OCI-LY1 (cell line): ENCODE measurements around the gene ADAT2.
"Not testable (repeated sequence)": the region's sequence is repeated elsewhere in the genome, so short reads cannot be mapped to it uniquely, and the experiment has no call there.

Experiments
- H2AFZ ChIP-seq: fragments of 200-600 bp; sonication (generic), shearing (Covaris generic); 2 replicates; pipeline ENCODE4 v1.6.0; 2014; ENCODE audit warnings: antibody characterized with exemption, mild to moderate bottlenecking, low read length
- H3F3A ChIP-seq: fragments of 200-600 bp; sonication (generic), shearing (Covaris generic); 2 replicates; pipeline ENCODE4 v1.6.0; 2014; ENCODE audit warnings: mild to moderate bottlenecking, antibody characterized with exemption, low read length, moderate library complexity; ENCODE audit not compliant: insufficient read depth
- H3K27ac ChIP-seq: fragments of 200-600 bp; sonication (generic); 2 replicates; pipeline ENCODE4 v1.5.1; 2014; ENCODE audit warnings: low read length, mixed run types, mild to moderate bottlenecking, low read depth; ENCODE audit not compliant: poor library complexity, severe bottlenecking
- H3K27me3 ChIP-seq: fragments of 200-600 bp; sonication (generic); 2 replicates; pipeline ENCODE4 v1.6.0; 2014; ENCODE audit warnings: antibody characterized with exemption, mild to moderate bottlenecking, low read length, moderate library complexity; ENCODE audit not compliant: insufficient read depth
- H3K36me3 ChIP-seq: fragments of 200-600 bp; sonication (generic); 2 replicates; pipeline ENCODE4 v1.6.1; 2014; ENCODE audit warnings: mild to moderate bottlenecking, antibody characterized with exemption, low read length, moderate library complexity, mixed read lengths; ENCODE audit not compliant: insufficient read depth
- H3K4me1 ChIP-seq: fragments of 200-600 bp; sonication (generic); 2 replicates; pipeline ENCODE4 v1.5.1; 2014; ENCODE audit warnings: mild to moderate bottlenecking, low read length, moderate library complexity; ENCODE audit not compliant: insufficient read depth, severe bottlenecking
- H3K4me2 ChIP-seq: fragments of 200-600 bp; sonication (generic), shearing (Covaris generic); 2 replicates; pipeline ENCODE4 v1.6.1; 2014; ENCODE audit warnings: low read length
- H3K4me3 ChIP-seq: fragments of 200-600 bp; sonication (generic); 2 replicates; pipeline ENCODE4 v1.5.1; 2014; ENCODE audit warnings: low read length, low read depth, mild to moderate bottlenecking, mixed read lengths; ENCODE audit not compliant: poor library complexity, severe bottlenecking
- H3K79me2 ChIP-seq: fragments of 200-600 bp; shearing (Covaris generic); 2 replicates; pipeline ENCODE4 v1.6.1; 2016; ENCODE audit warnings: mixed run types, low read length, mixed read lengths; ENCODE audit not compliant: insufficient read depth
- H3K9ac ChIP-seq: fragments of 200-600 bp; sonication (generic), shearing (Covaris generic); 2 replicates; pipeline ENCODE4 v1.6.1; 2014; ENCODE audit warnings: mild to moderate bottlenecking, low read length, mixed read lengths
- H3K9me2 ChIP-seq: fragments of 200-600 bp; sonication (generic), shearing (Covaris generic); 2 replicates; pipeline ENCODE4 v1.6.1; 2014; ENCODE audit warnings: low read depth, mild to moderate bottlenecking, low read length, mixed read lengths
- H3K9me3 ChIP-seq: fragments of 200-600 bp; shearing (Covaris generic); 2 replicates; pipeline ENCODE4 v1.6.1; 2014; ENCODE audit warnings: low read length, mixed read lengths
- H4K20me1 ChIP-seq: fragments of 200-600 bp; sonication (generic), shearing (Covaris generic); 2 replicates; pipeline ENCODE4 v1.6.0; 2016; ENCODE audit warnings: mild to moderate bottlenecking, low read length; ENCODE audit not compliant: insufficient read depth
- CTCF ChIP-seq: fragments of 200-600 bp; sonication (generic), shearing (Covaris generic); IDR thresholded peaks from 2 replicates; pipeline ENCODE4 v1.5.1; 2017; ENCODE audit warnings: mild to moderate bottlenecking, antibody characterized with exemption, low read length, moderate library complexity, mixed read lengths
- EZH2 ChIP-seq: fragments of 200-600 bp; sonication (generic), shearing (Covaris generic); IDR thresholded peaks from 2 replicates; pipeline ENCODE4 v1.8.0; 2017; ENCODE audit warnings: borderline replicate concordance, mixed run types, mild to moderate bottlenecking, antibody characterized with exemption, low read length, moderate library complexity, mixed read lengths

The ADAT2 gene

GRCh38 chr6:143449714-143450452, 612 bp downstream of the ADAT2 start:
- H3K4me3 ChIP-seq, result peak overlapping the region; percentile 80
- peaks cover 45% of the 10 kb centered on the region for H3K79me2 ChIP-seq
- H3K4me2 ChIP-seq, result peak overlapping the region; percentile 78
- H3K27ac ChIP-seq, result peak overlapping the region; percentile 83
- no peaks in the 10 kb centered on the region for H3K9me2 ChIP-seq
- peak overlapping the region; percentile 96 for H3K9ac ChIP-seq
- peaks cover 4% of the 10 kb centered on the region; the same call in 1 of the 2 replicates for H3K36me3 ChIP-seq
- H3F3A ChIP-seq, result no peaks in the 10 kb centered on the region
- H2AFZ ChIP-seq, result peak overlapping the region; percentile 68
- H3K27me3 ChIP-seq, result no peaks in the 10 kb centered on the region
- H3K4me1 ChIP-seq, result peaks cover 31% of the 10 kb centered on the region
- no peaks in the 10 kb centered on the region for H4K20me1 ChIP-seq
- no peak for TF ChIP-seq EZH2
- TF ChIP-seq CTCF, result no peak
- H3K9me3 ChIP-seq, result no peaks in the 10 kb centered on the region

- Histone ChIP-seq H3K79me2 (peaks cover 45% of the 10 kb centered on the region), H3K4me3 (peak overlapping the region; percentile 80), H3F3A (no peaks in the 10 kb centered on the region), H3K27ac (peak overlapping the region; percentile 83), H2AFZ (peak overlapping the region; percentile 68; the same call in 1 of the 2 replicates), H3K27me3 (no peaks in the 10 kb centered on the region), H4K20me1 (no peaks in the 10 kb centered on the region), H3K9me3 (no peaks in the 10 kb centered on the region), H3K4me2 (peak overlapping the region; percentile 78), H3K36me3 (peaks cover 7% of the 10 kb centered on the region; the same call in 1 of the 2 replicates), H3K4me1 (peaks cover 31% of the 10 kb centered on the region), H3K9ac (peak overlapping the region; percentile 96), H3K9me2 (no peaks in the 10 kb centered on the region)
- TF ChIP-seq EZH2 (no peak), CTCF (no peak)
Observed at GRCh38 chr6:143449082-143449713, 1.3 kb downstream of the ADAT2 start.

GRCh38 chr6:143447865-143448264, 2.6 kb downstream of the ADAT2 start:
- not testable (repeated sequence) for H3K27ac ChIP-seq, H3K4me3 ChIP-seq, H4K20me1 ChIP-seq, H3K9me3 ChIP-seq, H3K9me2 ChIP-seq, H3K27me3 ChIP-seq, H3K9ac ChIP-seq, H2AFZ ChIP-seq, H3K4me2 ChIP-seq, H3F3A ChIP-seq
- H3K79me2 ChIP-seq, result peaks cover 45% of the 10 kb centered on the region
- H3K36me3 ChIP-seq, result peaks cover 12% of the 10 kb centered on the region; the same call in 1 of the 2 replicates
- H3K4me1 ChIP-seq, result peaks cover 26% of the 10 kb centered on the region
